ENCODE data around the gene HELZ2. TPM values are rescaled to one million over a fixed set of nuclear protein-coding genes. Genes with fewer than 3 reads are reported as not detected.

HELZ2 gene
- total and polyA plus RNA-seq, 2 of the 4 experiments (the other 2 are of a cell fraction) = 4.7 to 10.6 TPM

GRCh38 chr20:63588641-63589041 lies 14.6 kb upstream of the HELZ2 start:
- H3K27ac ChIP-seq (ENCODE audit: insufficient read depth, low read length) = no peak overlapping the region
- no peak overlapping the region for H2BK15ac ChIP-seq (ENCODE audit: low read depth, low read length)
- H2AK5ac ChIP-seq (ENCODE audit: low read depth, low read length) = no peak overlapping the region
- H3K4me1 ChIP-seq (ENCODE audit: control insufficient read depth, insufficient read depth, low read length) = no peaks in the 10 kb centered on the region
- TF ChIP-seq MAFK (IDR thresholded peaks at IDR 0.05; ENCODE audit: low read depth, low read length) = no peak
- no peak for TF ChIP-seq SMC3 (IDR thresholded peaks at IDR 0.05; ENCODE audit: low read depth, low read length)
- TF ChIP-seq CTCF (conservative IDR thresholded peaks at IDR 0.05; ENCODE audit: low read depth, low read length) = no peak
- no peak for TF ChIP-seq MAZ (IDR thresholded peaks at IDR 0.05; ENCODE audit: borderline replicate concordance, low read depth, low read length)
- no peak for TF ChIP-seq RAD21 (IDR thresholded peaks at IDR 0.05; ENCODE audit: low read length)
- no peaks in the 10 kb centered on the region; the same call in none of the 2 replicates for H4K20me1 ChIP-seq (ENCODE audit: insufficient read depth, low read length)
- H2BK120ac ChIP-seq (ENCODE audit: low read depth, low read length) = no peak overlapping the region
- peaks cover 39% of the 10 kb centered on the region for H3K36me3 ChIP-seq (ENCODE audit: control insufficient read depth, insufficient read depth, low read length)
- no peak overlapping the region for H3K18ac ChIP-seq (ENCODE audit: low read depth, low read length)
- peak overlapping the region; percentile 55 for H2AK9ac ChIP-seq (replicated peaks; ENCODE audit: low read depth, low read length, poor library complexity)
- no peak overlapping the region for H3K4me3 ChIP-seq (ENCODE audit: insufficient read depth, low read depth, low read length)
- H3K9me3 ChIP-seq (ENCODE audit: control insufficient read depth, insufficient read depth, low read length) = no peaks in the 10 kb centered on the region
- H3K23ac ChIP-seq (ENCODE audit: low read depth, low read length) = no peak overlapping the region
- DNase-seq (no peak), ATAC-seq (ENCODE audit: low read depth) (no peak)
- no peak overlapping the region for H4K5ac ChIP-seq (ENCODE audit: low read depth, low read length)
- no peak overlapping the region for H3K56ac ChIP-seq (ENCODE audit: extremely low read depth, insufficient read depth, low read length)
- H3K4ac ChIP-seq (ENCODE audit: low read depth, low read length) = no peak overlapping the region
- peaks cover 2% of the 10 kb centered on the region; the same call in 1 of the 2 replicates for H3K9me1 ChIP-seq (ENCODE audit: insufficient read depth, low read length)
- no peak overlapping the region for H3K14ac ChIP-seq (replicated peaks; ENCODE audit: low read depth, low read length)
- no peak overlapping the region for H4K91ac ChIP-seq (ENCODE audit: insufficient read depth, low read depth, low read length)
- no peak overlapping the region for H3K4me2 ChIP-seq (ENCODE audit: low read depth, low read length)
- dilution Hi-C loops (cut with HindIII; ENCODE audit: low sequenced_read_pairs, unreplicated experiment) = no loop called here
- no peak overlapping the region for H2BK20ac ChIP-seq (ENCODE audit: low read depth, low read length)
- in situ Hi-C loops (cut with MboI; ENCODE audit: low sequenced_read_pairs) = no loop called here
- no peak overlapping the region for H2BK5ac ChIP-seq (ENCODE audit: low read depth, low read length, poor library complexity, severe bottlenecking)
- no peak overlapping the region for H3K9ac ChIP-seq (ENCODE audit: low read depth, low read length)
- H4K8ac ChIP-seq (ENCODE audit: low read depth in 2 of 2, low read length in 2 of 2) = no peak overlapping the region
- intact Hi-C loops (cut with micrococcal nuclease) = no loop called here
- POLR2A ChIA-PET (ENCODE audit: unreplicated experiment) = no interaction called here
- no peaks in the 10 kb centered on the region for H3K27me3 ChIP-seq (ENCODE audit: control insufficient read depth, insufficient read depth, low read length)
- BruUV-seq (replicated peaks) = no TSS peak
- H3K79me1 ChIP-seq (ENCODE audit: low read depth in 1 of 2, low read length in 2 of 2) = peaks cover 0 to 4% of the 10 kb centered on the region in 2 experiments; a peak in 2 of 4 replicates
- no peak overlapping the region for H2AFZ ChIP-seq (replicated peaks; ENCODE audit: low read length, poor library complexity)
- WGBS, 2 experiments (ENCODE audit: extremely low coverage in 2 of 2, insufficient read length in 1 of 2) = 88% methylated on average over 6 of the region's 11 CpGs; no CpG with 5 or more reads in 1 of the 2 experiments
- CTCF ChIA-PET = no interaction called here
